NCI-H2196 (cell line): ENCODE measurements around the gene MPI.
"Not testable (repeated sequence)": the region's sequence is repeated elsewhere in the genome, so short reads cannot be mapped to it uniquely, and the experiment has no call there.

ENCODE experiments used
- DNase-seq: peaks from one replicate; lab custom pipeline; 2025; ENCODE audit not compliant: unreplicated experiment; lab: John Stamatoyannopoulos, UW

The MPI gene

DNA sequence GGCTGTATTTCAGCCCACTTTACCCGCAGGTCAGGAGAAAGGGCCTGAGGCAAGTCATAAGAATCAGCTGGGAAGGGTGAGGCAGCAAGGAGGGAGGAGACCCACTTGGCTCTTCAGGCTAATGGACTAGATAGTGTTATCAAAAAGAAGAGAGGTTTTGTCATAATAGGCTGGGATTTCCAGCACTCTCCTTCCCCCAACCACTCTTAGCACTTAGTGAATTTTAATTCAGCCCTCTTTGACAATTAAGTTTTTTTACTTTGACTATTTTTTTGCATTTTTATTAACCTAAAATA, 771 bp downstream of the MPI start:
- DNase-seq, result no peak

DNA sequence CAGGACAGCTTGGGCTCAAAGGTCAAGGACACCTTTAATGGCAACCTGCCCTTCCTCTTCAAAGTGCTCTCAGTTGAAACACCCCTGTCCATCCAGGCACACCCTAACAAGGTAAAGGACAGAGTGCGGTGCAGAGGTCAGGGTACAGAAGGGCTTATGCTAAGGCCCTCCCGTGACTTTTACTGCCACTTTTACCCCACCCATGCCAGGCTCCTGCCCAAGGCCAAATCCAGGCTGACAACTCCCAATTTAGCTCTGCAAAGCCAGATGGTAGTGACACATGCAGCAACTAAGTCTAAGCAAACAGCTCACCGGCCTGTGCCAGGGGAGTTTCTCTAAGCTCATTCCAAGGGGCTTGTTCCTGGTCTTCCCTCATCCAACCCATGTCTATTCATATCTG, 1.6 kb downstream of the MPI start:
- no peak for DNase-seq

DNA sequence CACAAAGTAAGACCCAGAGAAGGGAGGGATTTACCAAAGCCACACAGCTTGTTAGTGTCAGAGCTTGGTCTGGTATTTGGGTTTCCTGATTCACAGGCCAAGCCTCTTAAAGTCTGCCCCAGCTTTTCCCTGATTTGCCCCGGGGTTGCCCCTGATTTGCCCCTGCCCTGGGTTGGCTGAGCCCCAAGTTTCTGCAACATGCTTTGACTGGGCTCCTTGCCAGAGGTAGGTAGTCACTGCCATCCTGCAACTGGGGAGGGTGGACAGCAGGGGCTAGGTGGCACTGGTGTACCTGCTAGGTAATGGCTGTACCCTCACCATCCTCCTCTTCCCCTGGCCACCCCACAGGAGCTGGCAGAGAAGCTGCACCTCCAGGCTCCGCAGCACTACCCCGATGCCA, 2.5 kb downstream of the MPI start:
- no peak for DNase-seq

DNA sequence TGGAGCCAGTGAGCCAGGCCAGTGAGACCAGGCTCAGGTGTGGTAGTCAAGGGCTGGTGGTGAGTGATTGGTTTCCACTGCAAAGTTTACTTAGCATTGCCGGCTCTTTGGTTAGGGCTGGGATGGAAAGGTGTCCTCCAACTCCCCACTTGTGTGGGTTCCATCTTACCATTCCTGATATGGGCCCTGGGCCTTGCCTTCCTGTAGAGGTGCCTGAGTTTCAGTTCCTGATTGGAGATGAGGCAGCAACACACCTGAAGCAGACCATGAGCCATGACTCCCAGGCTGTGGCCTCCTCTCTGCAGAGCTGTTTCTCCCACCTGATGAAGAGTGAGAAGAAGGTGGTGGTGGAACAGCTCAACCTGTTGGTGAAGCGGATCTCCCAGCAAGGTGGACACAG, 3.1 kb downstream of the MPI start:
- no peak for DNase-seq

DNA sequence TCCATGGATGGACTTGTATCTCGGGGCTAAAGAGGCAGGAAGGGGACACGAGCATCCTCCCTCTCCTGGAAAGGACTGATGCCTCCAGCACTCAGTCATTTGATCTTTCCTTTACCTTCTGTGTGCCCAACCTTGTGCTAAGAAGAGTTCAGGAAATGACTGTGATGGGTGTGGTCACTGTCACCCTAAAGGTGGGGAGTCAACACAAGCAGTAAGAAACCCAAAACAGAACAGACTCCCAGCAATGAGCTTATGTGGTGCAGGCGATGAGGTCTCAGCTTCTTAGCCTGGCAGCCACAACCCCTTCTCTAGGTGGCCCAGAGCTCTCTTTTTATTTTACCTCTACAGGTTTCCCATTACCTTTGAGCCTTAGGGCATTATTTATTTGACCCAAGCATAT, 3.8 kb downstream of the MPI start:
- DNase-seq, result no peak

DNA sequence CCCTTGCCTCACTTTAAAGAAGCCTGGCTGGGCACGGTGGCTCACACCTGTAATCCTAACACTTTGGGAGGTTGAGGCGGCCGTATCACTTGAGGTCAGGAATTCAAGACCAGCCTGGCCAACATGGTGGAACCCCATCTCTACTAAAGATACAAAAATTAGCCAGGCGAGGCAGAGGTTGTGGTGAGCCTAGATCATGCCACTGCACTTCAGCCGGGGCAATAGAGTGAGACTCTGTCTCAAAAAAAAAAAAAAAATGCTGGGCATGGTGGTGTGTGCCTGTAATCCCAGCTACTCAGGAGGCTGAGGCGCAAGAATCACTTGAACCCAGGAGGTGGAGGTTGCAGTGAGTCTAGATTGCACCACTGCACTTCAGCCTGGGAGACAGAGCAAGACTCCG, 4.5 kb downstream of the MPI start:
- not testable (repeated sequence) for DNase-seq

DNA sequence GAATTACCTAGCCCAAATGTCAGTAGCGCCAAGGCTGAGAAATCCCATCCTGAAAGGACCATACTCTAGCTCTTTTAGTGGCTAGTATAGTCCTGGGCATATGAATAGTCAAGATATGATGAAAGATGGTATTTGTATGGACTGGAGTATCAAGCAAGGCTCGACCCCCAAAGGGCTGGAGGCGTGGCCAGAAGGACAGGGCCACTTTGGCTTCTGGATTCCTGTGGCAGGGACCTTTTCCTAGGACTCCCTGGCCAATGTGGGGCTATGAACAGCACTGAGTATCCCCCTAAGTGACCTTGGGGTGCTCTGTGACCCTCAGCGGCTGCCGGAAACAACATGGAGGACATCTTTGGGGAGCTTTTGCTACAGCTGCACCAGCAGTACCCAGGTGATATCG, 6.0 kb downstream of the MPI start:
- DNase-seq, result no peak

DNA sequence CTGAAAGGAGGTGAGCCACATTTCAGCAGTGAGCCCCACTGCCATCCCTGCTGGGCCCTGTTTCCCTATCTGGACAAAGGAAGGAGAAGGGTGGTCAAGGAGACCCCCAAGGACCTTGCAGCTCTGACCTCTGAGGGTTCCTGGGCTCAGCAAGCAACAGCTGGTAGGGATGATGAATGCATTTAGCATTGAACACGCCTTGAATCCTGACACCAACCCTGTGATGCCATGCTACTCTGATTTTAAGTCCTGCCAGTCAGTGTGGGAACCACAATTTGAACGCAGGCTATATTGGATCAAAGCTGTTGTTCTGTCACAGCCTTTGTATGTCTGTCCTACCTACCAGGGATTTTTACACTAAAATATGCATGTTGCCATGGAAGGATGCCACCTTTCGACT, 6.5 kb downstream of the MPI start:
- DNase-seq, result no peak

DNA sequence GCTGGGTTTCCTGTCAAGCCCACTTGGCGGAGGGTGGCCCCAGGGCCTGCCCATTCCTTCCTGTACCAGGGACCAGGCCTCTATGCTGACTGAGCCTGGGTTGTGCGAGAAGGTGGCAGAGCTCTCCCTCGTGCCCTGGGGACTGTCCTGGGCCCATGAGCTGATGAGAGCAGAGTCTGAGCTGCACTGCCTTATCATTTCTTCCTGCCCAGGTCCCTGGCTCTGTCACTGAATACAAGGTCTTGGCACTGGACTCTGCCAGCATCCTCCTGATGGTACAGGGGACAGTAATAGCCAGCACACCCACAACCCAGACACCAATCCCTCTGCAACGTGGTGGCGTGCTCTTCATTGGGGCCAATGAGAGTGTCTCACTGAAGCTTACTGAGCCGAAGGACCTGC, 7.5 kb downstream of the MPI start:
- no peak for DNase-seq

DNA sequence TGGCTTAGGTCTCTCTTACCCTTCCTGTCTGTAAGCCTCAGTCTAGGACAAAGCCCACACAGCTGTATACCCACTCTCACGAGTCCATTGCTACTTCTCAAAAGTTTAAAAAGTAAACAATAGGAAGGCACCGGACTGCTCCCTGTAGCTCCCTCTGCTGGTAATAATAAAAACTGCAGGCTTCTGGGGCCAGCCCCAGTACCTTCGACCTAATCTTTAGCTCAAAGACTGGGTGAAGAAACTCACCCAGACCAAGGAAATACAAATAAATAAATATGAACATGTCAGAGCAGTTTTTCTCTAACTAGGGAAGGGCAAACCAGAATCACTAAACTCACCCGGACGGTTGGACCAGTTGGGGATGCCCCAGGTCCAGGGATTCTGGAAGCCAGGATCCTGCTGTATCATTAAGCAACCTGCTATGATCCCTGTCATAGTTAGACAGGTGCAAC, 11.8 kb downstream of the MPI start:
- peak; percentile 31 for DNase-seq

DNA sequence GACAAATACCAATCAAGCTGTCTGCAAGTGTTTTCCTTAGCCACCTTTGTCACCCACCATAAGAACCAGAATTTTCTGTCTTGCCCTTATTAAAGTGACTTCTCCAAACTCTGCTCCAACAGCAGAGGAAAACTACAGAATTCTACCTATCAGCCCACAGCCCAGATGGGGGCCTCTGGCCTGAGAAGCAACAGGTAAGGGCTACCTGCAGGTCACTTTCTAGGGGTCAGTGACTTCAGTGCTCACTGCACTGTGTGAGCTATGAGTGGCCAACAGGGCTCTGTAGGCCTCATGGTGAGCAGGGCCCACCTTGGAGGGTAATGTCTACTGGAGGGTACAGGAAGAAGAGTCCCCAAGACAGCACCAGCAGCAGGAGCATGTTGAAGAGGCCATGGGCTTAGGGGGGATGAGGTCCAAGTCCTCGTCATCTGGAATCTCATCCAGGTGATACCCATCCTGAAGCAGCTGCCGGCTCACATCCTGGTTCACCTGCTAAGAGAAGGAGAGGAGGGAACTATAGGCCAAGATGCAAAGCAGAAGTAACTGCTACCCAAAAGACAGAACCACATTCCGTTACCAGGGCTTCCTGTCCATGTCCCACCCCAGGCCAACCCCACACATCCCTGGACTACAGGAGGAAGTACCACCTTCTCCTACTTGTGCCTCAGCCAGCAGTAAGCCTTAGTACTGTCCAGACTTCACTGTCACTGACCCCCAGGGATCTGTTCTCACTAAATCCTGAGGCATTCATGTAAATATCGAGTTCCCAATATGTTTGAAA, 12.6 kb downstream of the MPI start:
- DNase-seq, result no peak

DNA sequence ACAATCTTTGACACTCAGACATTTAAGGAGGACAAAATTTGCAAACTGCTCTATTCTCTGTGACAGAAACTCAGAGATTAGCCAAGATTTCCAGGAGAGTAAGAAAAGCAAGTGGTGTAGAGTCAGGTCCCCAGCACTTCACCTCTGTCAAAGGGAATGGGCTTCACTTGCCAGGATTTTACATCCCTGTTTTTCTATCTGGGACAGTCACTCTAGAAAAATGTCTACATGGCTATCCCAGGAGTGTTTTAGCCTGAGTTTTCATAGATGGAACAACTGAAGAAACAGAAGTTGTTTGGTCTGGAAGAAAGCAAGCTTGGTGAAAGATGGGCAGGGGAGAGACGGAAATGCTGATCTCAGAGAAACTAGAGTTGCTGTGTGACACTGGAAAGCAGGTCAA, 13.8 kb downstream of the MPI start:
- DNase-seq, result no peak

DNA sequence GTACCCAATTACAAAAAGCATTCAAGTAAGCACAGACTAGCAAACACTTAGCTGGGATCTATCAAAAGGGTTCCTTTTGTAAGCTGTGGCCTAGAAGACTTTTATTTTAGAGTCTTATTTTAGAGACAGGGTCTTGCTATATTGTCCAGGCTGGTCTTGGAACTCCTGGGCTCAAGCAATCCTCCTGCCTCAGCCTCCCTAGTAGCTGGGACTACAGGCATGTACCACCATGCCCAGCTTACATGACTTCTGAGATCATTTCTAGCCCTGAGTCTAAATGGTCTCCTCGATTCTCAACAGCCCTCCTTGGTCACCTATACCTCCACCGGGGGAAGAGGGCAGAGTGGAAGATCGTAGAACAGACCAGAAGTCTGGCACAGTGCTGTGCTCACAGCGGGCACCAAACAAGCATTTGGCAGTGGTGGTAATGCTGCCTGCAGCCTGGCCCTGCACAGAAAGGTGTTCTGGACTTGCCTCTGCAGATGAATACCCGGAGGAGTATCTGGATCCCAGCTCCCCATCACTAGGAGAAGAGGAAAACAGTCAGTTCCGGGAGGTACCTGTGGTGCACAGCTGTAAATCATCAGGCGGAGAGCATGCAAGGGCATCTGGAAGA, 14.5 kb downstream of the MPI start:
- no peak for DNase-seq

DNA sequence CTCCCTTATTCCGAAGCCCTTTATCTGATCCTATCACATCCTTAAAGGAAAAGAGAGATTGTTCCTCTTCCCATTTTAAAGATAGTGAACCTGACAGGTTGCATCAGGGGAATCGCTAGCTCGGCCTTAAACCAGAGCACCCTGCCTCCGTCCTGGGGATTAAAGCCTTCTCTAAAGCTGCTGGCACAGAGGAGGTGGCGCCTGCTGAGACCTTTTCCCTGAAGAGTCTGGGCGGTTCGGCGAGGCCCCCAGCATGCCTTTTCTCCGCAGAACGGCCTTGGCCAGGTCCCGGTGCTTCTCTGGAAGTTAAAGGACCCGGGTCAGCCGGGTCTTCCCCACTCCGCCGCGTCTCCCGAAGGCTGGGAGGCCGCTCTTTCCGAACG, 16.2 kb downstream of the MPI start:
- DNase-seq, result no peak

DNA sequence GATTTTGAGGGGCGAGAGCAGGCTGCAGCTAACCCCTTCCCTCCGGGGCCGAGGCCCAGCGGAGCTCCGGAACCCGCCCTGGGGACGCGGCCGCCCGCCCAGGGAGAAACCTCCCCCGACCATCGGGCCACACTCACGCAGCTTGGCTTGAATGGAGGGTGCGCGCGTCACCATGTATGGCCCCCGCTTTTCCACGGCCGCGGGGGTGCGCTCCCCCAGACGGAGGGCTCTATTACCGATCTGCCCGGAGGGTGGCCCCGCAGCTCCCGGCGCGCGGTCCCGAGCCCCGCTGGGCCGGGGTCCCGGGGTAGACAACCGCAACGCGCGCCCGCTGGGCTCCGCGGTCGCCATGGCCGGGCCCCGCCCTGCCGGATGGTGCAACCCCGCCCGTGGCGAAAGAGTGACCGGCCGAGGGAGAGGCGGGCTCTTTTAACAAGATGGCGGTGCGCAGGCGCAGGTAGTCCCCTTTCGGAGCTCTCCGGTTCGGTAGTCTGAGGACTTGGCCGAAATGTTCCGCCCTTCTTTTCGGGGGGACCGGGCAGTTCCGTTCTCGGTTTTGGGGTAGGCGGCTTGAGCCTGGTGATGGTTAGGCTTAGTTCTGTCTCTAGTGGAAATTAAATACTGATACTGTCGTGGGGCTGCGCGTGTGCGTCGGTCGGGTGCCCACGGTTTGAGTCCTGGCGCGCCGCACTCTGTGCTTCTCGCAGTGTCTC, 16.8 kb downstream of the MPI start, which contains the start of gene FAM219B:
FAM219B (minus strand) TSS at position 402 of the 713 bp plus-strand sequence; CDS start at position 351, 51 bp downstream.
- peak; percentile 70 for DNase-seq

DNA sequence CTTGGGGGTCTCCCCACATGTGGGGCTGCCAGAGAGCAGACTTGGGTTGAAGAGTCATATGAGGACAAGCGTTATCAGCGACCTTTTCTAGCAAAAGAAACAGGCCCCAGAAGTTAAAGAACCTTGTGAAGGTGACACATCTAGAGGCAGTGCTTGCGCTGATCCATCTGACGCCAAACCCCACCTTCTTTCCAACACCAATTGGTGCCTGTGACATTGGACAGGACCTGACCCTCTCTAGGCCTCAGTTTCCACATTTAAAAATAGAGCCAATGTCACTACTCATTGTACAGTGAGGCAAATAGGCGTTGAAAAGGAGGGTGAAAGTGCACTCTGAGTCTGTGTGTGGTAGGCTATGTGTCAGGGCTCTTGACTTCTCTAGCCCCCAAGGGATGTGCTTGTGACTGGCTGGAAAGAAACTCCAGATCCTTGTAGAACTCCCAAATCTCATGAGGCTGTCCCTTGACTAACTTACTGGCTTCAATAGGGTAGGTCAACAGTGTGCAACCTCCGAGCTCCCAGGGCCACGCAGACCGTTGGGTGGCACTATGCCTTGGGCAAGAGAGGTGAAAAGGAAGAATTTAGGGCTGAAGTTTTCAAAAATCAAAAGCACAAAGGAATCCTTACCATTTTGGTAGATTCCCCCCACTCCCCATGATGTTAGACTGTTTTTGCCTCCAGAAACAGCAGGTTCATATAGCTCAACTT, 17.5 kb downstream of the MPI start:
- no peak for DNase-seq

DNA sequence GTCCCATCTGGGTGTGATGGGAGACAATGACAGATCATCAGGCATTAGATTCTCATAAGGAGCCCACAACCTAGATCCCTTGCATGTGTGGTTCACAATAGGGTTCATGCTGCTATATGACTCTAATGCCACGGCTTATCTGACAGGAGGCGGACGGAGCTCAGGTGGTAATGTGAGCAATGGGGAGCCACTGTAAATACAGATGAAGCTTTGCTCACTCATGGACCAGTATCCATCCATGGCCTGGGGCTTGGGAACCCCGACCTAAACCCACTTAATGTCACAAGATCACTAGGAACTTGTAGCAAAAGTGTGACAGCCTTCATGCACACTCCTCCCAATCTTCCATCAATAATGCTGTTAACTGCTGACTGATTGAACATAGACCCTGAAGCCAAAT, 18.8 kb downstream of the MPI start:
- no peak for DNase-seq

DNA sequence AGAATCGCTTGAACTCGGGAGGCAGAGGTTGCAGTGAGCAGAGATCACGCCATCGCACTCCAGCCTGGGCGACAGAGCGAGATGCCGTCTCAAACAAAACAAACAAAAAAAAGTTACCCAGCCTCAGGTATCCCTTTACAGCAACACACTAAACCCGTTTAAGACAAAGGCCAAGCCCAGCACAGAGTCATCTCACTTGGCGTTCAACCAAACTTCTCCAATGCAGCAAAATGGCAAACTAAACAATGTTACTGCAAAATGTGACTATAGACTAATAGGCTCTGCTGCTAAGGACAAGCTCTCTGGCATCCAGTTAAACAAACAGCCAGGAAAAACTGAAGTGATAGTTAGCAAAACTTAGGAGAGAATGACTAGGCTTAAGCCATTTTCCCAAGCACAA, 23.2 kb downstream of the MPI start:
- DNase-seq, result peak; percentile 37

DNA sequence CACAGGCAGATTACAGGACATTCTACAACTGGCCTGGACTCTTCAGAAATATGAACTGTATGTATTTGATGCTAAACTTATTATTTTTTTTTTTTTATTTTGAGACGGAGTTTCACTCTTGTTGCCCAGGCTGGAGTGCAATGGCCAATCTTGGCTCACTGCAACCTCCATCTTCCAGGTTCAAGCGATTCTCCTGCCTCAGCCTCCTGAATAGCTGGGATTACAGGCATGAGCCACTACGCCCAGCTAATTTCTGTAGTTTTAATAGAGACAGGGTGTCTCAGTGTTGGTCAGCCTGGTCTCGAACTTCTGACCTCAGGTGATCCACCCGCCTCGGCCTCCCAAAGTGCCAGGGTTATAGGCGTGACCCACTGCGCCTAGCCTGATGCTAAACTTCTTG, 24.0 kb downstream of the MPI start:
- DNase-seq, result not testable (repeated sequence)

DNA sequence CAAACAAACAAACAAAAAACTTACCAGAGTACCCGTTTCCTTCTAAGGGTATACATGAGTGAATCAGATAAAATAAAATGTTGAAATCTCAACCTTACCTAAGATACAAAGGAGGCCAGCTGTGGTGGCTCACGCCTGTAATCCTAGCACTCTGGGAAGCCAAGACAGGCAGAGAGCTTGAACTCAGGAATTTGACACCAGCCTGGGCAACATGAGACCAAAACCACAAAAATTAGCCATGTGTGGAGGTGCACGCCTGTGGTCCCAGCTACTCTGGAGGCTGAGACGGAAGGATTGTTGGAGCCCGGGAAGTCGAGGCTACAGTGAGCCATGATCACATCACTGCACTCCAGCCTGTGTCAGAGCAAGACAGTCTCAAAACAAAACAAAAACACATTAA, 27.8 kb downstream of the MPI start:
- no peak for DNase-seq

DNA sequence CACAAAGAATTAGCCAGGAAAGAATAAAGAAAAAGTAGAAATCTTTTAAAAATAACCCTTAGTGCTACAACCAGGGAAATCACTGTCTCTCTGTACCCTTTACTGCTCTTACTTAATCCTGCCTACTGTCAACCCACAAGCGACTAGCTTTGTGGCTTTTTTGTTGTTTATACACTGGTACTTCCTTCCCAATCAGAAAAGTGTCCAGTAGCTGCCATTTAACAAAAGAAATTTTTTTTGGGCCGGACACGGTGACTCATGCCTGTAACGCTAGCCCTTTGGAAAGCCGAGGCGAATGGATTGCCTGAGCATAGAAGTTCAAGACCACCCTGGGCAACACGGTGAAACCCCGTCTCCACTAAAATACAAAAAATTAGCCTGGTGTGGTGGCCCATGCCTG, 30.6 kb downstream of the MPI start:
- no peak for DNase-seq

DNA sequence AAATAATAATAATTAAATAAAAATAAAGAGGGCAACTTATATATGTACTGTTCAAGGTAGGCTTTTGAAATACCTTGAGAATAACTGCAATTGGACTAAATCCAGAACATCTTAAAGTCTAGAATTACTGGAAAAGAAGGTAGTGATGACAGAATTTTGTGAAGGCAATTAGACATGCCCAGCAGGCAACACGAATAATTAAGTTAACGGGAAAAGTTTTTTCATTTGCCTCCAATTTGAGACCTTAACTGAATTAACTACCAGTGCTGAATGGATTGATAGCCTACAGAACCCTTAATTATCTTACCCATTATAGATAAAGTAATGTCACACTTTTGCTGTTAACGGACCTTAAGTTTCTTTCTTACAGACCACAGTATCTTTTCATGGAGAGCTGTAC, 34.7 kb downstream of the MPI start:
- DNase-seq, result no peak
